IMR-90 (cell line): ENCODE results near the gene CACYBP. TPM values are rescaled to one million over a fixed set of nuclear protein-coding genes. Genes with fewer than 3 reads are reported as not detected.

Experiments used
- ATAC-seq: fragments of 200-7000 bp; cut with Tn5 transposase; 2 replicates; pipeline ENCODE4 v1.9.1; 2020; ENCODE audit warnings: low read depth, mild to moderate bottlenecking, moderate library complexity
- BruUV-seq: library from RNA; stranded (reverse); fragments of 400-500 nt; replicated peaks from 2 replicates; lab custom pipeline; 2021; lab: Mats Ljungman, UMichigan
- CTCF ChIA-PET: fragments of 300-600 bp; formaldehyde crosslinking; extraction: SDS; loops from one replicate; lab custom pipeline; 2021; ENCODE audit warnings: antibody characterized with exemption; lab: Yijun Ruan, JAX
- POLR2A ChIA-PET: fragments of 300-600 bp; sonication (Branson Sonifier 250); formaldehyde crosslinking; loops from one replicate; lab custom pipeline; 2022; ENCODE audit warnings: antibody characterized with exemption; ENCODE audit not compliant: unreplicated experiment; lab: Charles Lee
- DNase-seq: peaks from one replicate; pipeline ENCODE4 v3.0.0; 2013
- H2AFZ ChIP-seq: replicated peaks from 2 replicates; pipeline ENCODE3; 2013; ENCODE audit warnings: low read length, mild to moderate bottlenecking; ENCODE audit not compliant: poor library complexity
- H2AK5ac ChIP-seq: 2 replicates; pipeline ENCODE4 v1.6.1; 2013; ENCODE audit warnings: low read depth, low read length, inconsistent platforms
- H2AK9ac ChIP-seq: replicated peaks from 2 replicates; pipeline ENCODE3; 2013; ENCODE audit warnings: mild to moderate bottlenecking, low read depth, low read length, moderate library complexity; ENCODE audit not compliant: poor library complexity
- H2BK120ac ChIP-seq: 2 replicates; pipeline ENCODE4 v1.6.1; 2013; ENCODE audit warnings: low read depth, low read length, inconsistent platforms
- H2BK15ac ChIP-seq: 3 replicates; pipeline ENCODE4 v1.6.1; 2013; ENCODE audit warnings: low read depth, low read length, inconsistent platforms
- H2BK20ac ChIP-seq: 2 replicates; pipeline ENCODE4 v1.6.1; 2013; ENCODE audit warnings: low read depth, mild to moderate bottlenecking, inconsistent platforms, low read length, moderate library complexity
- H2BK5ac ChIP-seq: 2 replicates; pipeline ENCODE4 v1.6.1; 2013; ENCODE audit warnings: mild to moderate bottlenecking, low read depth, low read length, inconsistent platforms; ENCODE audit not compliant: poor library complexity, severe bottlenecking
- H3K14ac ChIP-seq: replicated peaks from 2 replicates; pipeline ENCODE4 v1.6.1; 2013; ENCODE audit warnings: low read depth, low read length, inconsistent platforms
- H3K18ac ChIP-seq: 2 replicates; pipeline ENCODE4 v1.6.1; 2013; ENCODE audit warnings: low read depth, low read length, control low read depth
- H3K23ac ChIP-seq: 2 replicates; pipeline ENCODE4 v1.6.1; 2013; ENCODE audit warnings: low read depth, low read length, inconsistent platforms
- H3K27ac ChIP-seq: 2 replicates; pipeline ENCODE4 v1.5.1; 2013; ENCODE audit warnings: mild to moderate bottlenecking, control low read depth, low read length; ENCODE audit not compliant: insufficient read depth
- H3K27me3 ChIP-seq: 2 replicates; pipeline ENCODE4 v1.6.1; 2013; ENCODE audit warnings: low read length; ENCODE audit not compliant: control insufficient read depth, insufficient read depth
- H3K36me3 ChIP-seq: 2 replicates; pipeline ENCODE4 v1.6.1; 2013; ENCODE audit warnings: low read length, mixed read lengths; ENCODE audit not compliant: control insufficient read depth, insufficient read depth
- H3K4ac ChIP-seq: 2 replicates; pipeline ENCODE4 v1.6.1; 2013; ENCODE audit warnings: low read depth, low read length, inconsistent platforms
- H3K4me1 ChIP-seq: 2 replicates; pipeline ENCODE4 v1.6.1; 2013; ENCODE audit warnings: low read length, mixed read lengths; ENCODE audit not compliant: control insufficient read depth, insufficient read depth
- H3K4me2 ChIP-seq: 2 replicates; pipeline ENCODE4 v1.6.1; 2013; ENCODE audit warnings: low read depth, mild to moderate bottlenecking, control low read depth, low read length, moderate library complexity
- H3K4me3 ChIP-seq: 2 replicates; pipeline ENCODE4 v1.5.1; 2013; ENCODE audit warnings: low read depth, mild to moderate bottlenecking, control low read depth, low read length, moderate library complexity; ENCODE audit not compliant: insufficient read depth
- H3K56ac ChIP-seq: 2 replicates; pipeline ENCODE4 v1.6.1; 2013; ENCODE audit warnings: low read length, inconsistent platforms; ENCODE audit not compliant: insufficient read depth; ENCODE audit errors: extremely low read depth
- H3K79me1 ChIP-seq, 2 experiments: 2 replicates each; pipeline ENCODE4 v1.6.1; 2013; ENCODE audit warnings: low read length in 2 of 2, inconsistent platforms in 1 of 2, low read depth in 1 of 2
- H3K9ac ChIP-seq: 2 replicates; pipeline ENCODE4 v1.6.1; 2013; ENCODE audit warnings: low read depth, low read length, control low read depth
- H3K9me1 ChIP-seq: 2 replicates; pipeline ENCODE4 v1.6.1; 2013; ENCODE audit warnings: low read length, inconsistent platforms; ENCODE audit not compliant: insufficient read depth
- H3K9me3 ChIP-seq: 2 replicates; pipeline ENCODE4 v1.6.1; 2013; ENCODE audit warnings: low read length; ENCODE audit not compliant: control insufficient read depth, insufficient read depth
- H4K20me1 ChIP-seq: 2 replicates; pipeline ENCODE4 v1.6.1; 2013; ENCODE audit warnings: low read length, inconsistent platforms; ENCODE audit not compliant: insufficient read depth
- H4K5ac ChIP-seq: 2 replicates; pipeline ENCODE4 v1.6.1; 2013; ENCODE audit warnings: mild to moderate bottlenecking, low read depth, low read length, control low read depth
- H4K8ac ChIP-seq, 2 experiments: 2 replicates each; pipeline ENCODE4 v1.6.1; 2013; ENCODE audit warnings: low read depth in 2 of 2, low read length in 2 of 2, control low read depth in 1 of 2, inconsistent platforms in 1 of 2
- H4K91ac ChIP-seq: 2 replicates; pipeline ENCODE4 v1.6.1; 2013; ENCODE audit warnings: low read depth, low read length, inconsistent platforms; ENCODE audit not compliant: insufficient read depth
- BHLHE40 ChIP-seq: fragments of 150-350 bp; IDR thresholded peaks from 2 replicates; pipeline ENCODE4 v1.6.1; 2016; ENCODE audit warnings: mild to moderate bottlenecking, low read depth, low read length
- CEBPB ChIP-seq: IDR thresholded peaks from 2 replicates; pipeline ENCODE4 v1.6.1; 2012; ENCODE audit warnings: low read depth, low read length, improper control_type of control experiment
- CHD1 ChIP-seq: IDR thresholded peaks from 2 replicates; pipeline ENCODE4 v1.6.1; 2012; ENCODE audit warnings: low read depth, low read length, improper control_type of control experiment
- ELK1 ChIP-seq: fragments of 150-350 bp; IDR thresholded peaks from 2 replicates; pipeline ENCODE4 v1.6.1; 2016; ENCODE audit warnings: low read depth, mild to moderate bottlenecking, low read length, moderate library complexity, borderline replicate concordance
- FOS ChIP-seq: fragments of 150-350 bp; IDR thresholded peaks from 2 replicates; pipeline ENCODE4 v1.6.1; 2016; ENCODE audit warnings: low read depth, low read length
- MAFK ChIP-seq: IDR thresholded peaks from 2 replicates; pipeline ENCODE4 v1.6.1; 2012; ENCODE audit warnings: low read depth, low read length, improper control_type of control experiment
- MAZ ChIP-seq: IDR thresholded peaks from 2 replicates; pipeline ENCODE4 v1.6.1; 2012; ENCODE audit warnings: low read depth, mild to moderate bottlenecking, low read length, improper control_type of control experiment, moderate library complexity, borderline replicate concordance
- MXI1 ChIP-seq: IDR thresholded peaks from 2 replicates; pipeline ENCODE4 v1.6.1; 2012; ENCODE audit warnings: low read depth, mild to moderate bottlenecking, low read length, moderate library complexity, borderline replicate concordance
- NFE2L2 ChIP-seq: fragments of 150-350 bp; IDR thresholded peaks from 2 replicates; pipeline ENCODE4 v1.6.1; 2016; ENCODE audit warnings: low read depth, mild to moderate bottlenecking, low read length
- POLR2A ChIP-seq: IDR thresholded peaks from 2 replicates; pipeline ENCODE4 v1.6.1; 2012; ENCODE audit warnings: mild to moderate bottlenecking, low read depth, low read length
- RFX5 ChIP-seq: IDR thresholded peaks from 2 replicates; pipeline ENCODE4 v1.8.0; 2012; ENCODE audit warnings: low read depth, mild to moderate bottlenecking, low read length, moderate library complexity
- SMC3 ChIP-seq: fragments of 150-350 bp; IDR thresholded peaks from 2 replicates; pipeline ENCODE4 v1.6.1; 2016; ENCODE audit warnings: low read depth, mild to moderate bottlenecking, antibody characterized with exemption, low read length, moderate library complexity
- USF2 ChIP-seq: fragments of 150-350 bp; IDR thresholded peaks from 2 replicates; pipeline ENCODE4 v1.6.1; 2017; ENCODE audit warnings: mild to moderate bottlenecking, antibody characterized with exemption, low read length, low read depth
- WGBS, 2 experiments: methylation state at CpG; one replicate each; pipeline versions ENCODE4 v1.1.5 to v1.1.7; 2013; ENCODE audit warnings: missing lambda C conversion rate in 2 of 2; ENCODE audit not compliant: insufficient read length in 1 of 2; ENCODE audit errors: extremely low coverage in 2 of 2; 5-methylcytosine and 5-hydroxymethylcytosine counted together
- dilution Hi-C: fragments of 300-500 bp; cut with HindIII; formaldehyde crosslinking; loops from one replicate; pipeline ENCODE4 v1.14.3; 2018; ENCODE audit warnings: low sequenced_read_pairs; ENCODE audit not compliant: unreplicated experiment
- in situ Hi-C: fragments of 300-500 bp; cut with MboI; formaldehyde crosslinking; loops from 3 replicates; pipeline ENCODE4 v1.14.3; 2019; ENCODE audit warnings: low sequenced_read_pairs, inconsistent platforms, mixed read lengths
- intact Hi-C: fragments of 100-400 bp; cut with micrococcal nuclease; formaldehyde crosslinking; loops from 2 replicates; pipeline ENCODE4 v1.10.0; 2022
- polyA plus RNA-seq, 3 experiments: library from polyadenylated mRNA; depleted of rRNA; stranded (reverse); fragments of >200 nt; gene quantifications; 2 replicates each; pipeline ENCODE4 v1.2.3, GENCODE V29; 2012; ENCODE audit warnings: low replicate concordance in 1 of 3
- total RNA-seq: library from RNA; depleted of rRNA; stranded (reverse); fragments of >200 nt; gene quantifications from 2 replicates; pipeline ENCODE4 v1.2.3, GENCODE V29; 2012

CACYBP gene
- total and polyA plus RNA-seq, 2 of the 4 experiments (the other 2 are of a cell fraction): 61.8 to 62.8 TPM

- H3K18ac ChIP-seq: peak overlapping the region; percentile 95
- peak overlapping the region; percentile 96; the same call in 2 of the 3 replicates for H2BK15ac ChIP-seq
- no peaks in the 10 kb centered on the region for H3K9me3 ChIP-seq
- peak overlapping the region; percentile 81 for H2AK5ac ChIP-seq
- H4K20me1 ChIP-seq: 0 out of 2 replicates have a peak, but pooled peaks cover under 1% of the 10 kb centered on the region
- peak overlapping the region; percentile 99 for H2AFZ ChIP-seq
- H3K9me1 ChIP-seq: no peaks in the 10 kb centered on the region
- H3K14ac ChIP-seq: peak overlapping the region; percentile 100
- dilution Hi-C loops: no loop called here
- peak overlapping the region; percentile 100 for H2BK120ac ChIP-seq
- H4K8ac ChIP-seq: peak overlapping the region; percentile 53 to 100
- no peaks in the 10 kb centered on the region for H3K27me3 ChIP-seq
- TSS peak; percentile 80 for BruUV-seq
- H3K36me3 ChIP-seq: no peaks in the 10 kb centered on the region
- H3K4ac ChIP-seq: peak overlapping the region; percentile 100
- peak overlapping the region; percentile 91 for H3K27ac ChIP-seq
- H3K23ac ChIP-seq: peak overlapping the region; percentile 100
- CTCF ChIA-PET: interaction anchor here (0.6 to 1.1 kb wide), 4 partner anchors 12 to 17 kb away, joined by 3 read pairs; no protein-coding TSS in a partner anchor
- DNase-seq (peak; percentile 99), ATAC-seq (peak; percentile 87)
- H3K9ac ChIP-seq: peak overlapping the region; percentile 92
- H3K4me1 ChIP-seq: peaks cover 2% of the 10 kb centered on the region; the same call in 1 of the 2 replicates
- peak overlapping the region; percentile 98 for H2AK9ac ChIP-seq
- peak overlapping the region; percentile 100 for H3K56ac ChIP-seq
- H3K4me2 ChIP-seq: peak overlapping the region; percentile 87
- H4K91ac ChIP-seq: peak overlapping the region; percentile 100
- in situ Hi-C loops: loop anchor here (25.0 kb wide), 1 partner anchor 737 kb away; no protein-coding TSS in a partner anchor
- 0% methylated on average over 25 of the region's 58 CpGs; no CpG with 5 or more reads in 1 of the 2 experiments for WGBS, 2 experiments
- H3K4me3 ChIP-seq: peak overlapping the region; percentile 96
- H2BK20ac ChIP-seq: peak overlapping the region; percentile 95
- peaks cover 8 to 20% of the 10 kb centered on the region in 2 experiments; a peak in 3 of 4 replicates for H3K79me1 ChIP-seq
- intact Hi-C loops: loop anchor here (5.0 kb wide), 1 partner anchor 202 kb away; no protein-coding TSS in a partner anchor
- H4K5ac ChIP-seq: peak overlapping the region; percentile 99
- POLR2A ChIA-PET: interaction anchor here (0.5 to 2.3 kb wide), 5 partner anchors 12 to 360 kb away, joined by 3 to 9 read pairs (median 4); partner anchors contain the start of gene MRPS14
- peak overlapping the region; percentile 97 for H2BK5ac ChIP-seq
- TF ChIP-seq MAZ (peak; percentile 8; the same call in 1 of the 2 replicates), MXI1 (peak; percentile 48; the same call in 1 of the 2 replicates), MAFK (no peak), RFX5 (peak; percentile 16; the same call in 1 of the 2 replicates), CEBPB (peak; percentile 73), ELK1 (no peak), CHD1 (peak; percentile 93; the same call in 1 of the 2 replicates), USF2 (peak; percentile 93), NFE2L2 (0 out of 2 replicates have a peak, but pooled peaks have one; percentile 0), SMC3 (no peak), BHLHE40 (peak; percentile 39; the same call in 1 of the 2 replicates), FOS (peak; percentile 33; the same call in 1 of the 2 replicates), POLR2A (peak; percentile 97)
Measured at GRCh38 chr1:174999216-174999935, 371 bp upstream of the CACYBP start.
